Measurements from ENCODE around the gene RPL18. TPM values are rescaled to one million over a fixed set of nuclear protein-coding genes. Genes with fewer than 3 reads are reported as not detected.
A peak's percentile ranks its signal among the peaks of the same experiment; 100 is the strongest.

Gene RPL18
- polyA plus RNA-seq, 4 donors, result 2,041 to 3,184 (median 2,596) TPM

DNA sequence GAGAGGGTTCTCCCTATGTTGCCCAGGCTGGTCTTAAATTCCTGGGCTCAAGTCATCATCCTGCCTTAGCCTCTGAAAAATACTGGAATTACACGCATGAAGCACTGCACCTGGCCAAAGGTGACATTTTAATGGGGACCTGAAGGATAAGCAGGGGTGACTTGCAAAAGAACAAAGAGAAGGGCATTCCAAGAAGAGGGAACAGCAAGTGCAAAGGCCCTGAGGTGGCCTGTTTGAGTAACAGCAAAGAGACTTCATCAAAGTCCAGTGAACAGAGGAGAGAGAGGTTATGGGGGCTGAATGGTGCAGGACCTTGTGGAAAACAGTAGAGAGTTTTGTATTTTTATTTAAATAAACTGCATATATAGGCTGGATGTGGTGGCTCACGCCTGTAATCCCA is 22.9 kb upstream of the RPL18 start:
- Histone ChIP-seq H3K27me3 (ENCODE audit: control insufficient read depth in 3 of 3, insufficient read depth in 3 of 3, low read length in 3 of 3) (peaks cover 0 to 8% (median 0%) of the 10 kb centered on the region in 3 donors), H3K9me3 (ENCODE audit: control insufficient read depth in 2 of 2, insufficient read depth in 1 of 2, low read depth in 1 of 2, low read length in 1 of 2) (no peaks in the 10 kb centered on the region), H3K4me1 (ENCODE audit: control insufficient read depth in 3 of 3, insufficient read depth in 2 of 3, low read depth in 1 of 3, low read length in 2 of 3) (peaks cover 3 to 27% (median 5%) of the 10 kb centered on the region in 3 donors), H3K27ac (ENCODE audit: low read depth in 1 of 3, low read length in 2 of 3) (no peak overlapping the region), H3K4me3 (ENCODE audit: low read depth in 1 of 3, low read length in 3 of 3) (no peak overlapping the region), H3K36me3 (ENCODE audit: control insufficient read depth in 3 of 3, insufficient read depth in 2 of 3, low read depth in 1 of 3, low read length in 3 of 3) (no peaks in the 10 kb centered on the region)
- 86 to 89% (median 88%) methylated on average over 2 of the region's 2 CpGs for WGBS, 3 donors
- no peak for DNase-seq
- no peak for FAIRE-seq

DNA sequence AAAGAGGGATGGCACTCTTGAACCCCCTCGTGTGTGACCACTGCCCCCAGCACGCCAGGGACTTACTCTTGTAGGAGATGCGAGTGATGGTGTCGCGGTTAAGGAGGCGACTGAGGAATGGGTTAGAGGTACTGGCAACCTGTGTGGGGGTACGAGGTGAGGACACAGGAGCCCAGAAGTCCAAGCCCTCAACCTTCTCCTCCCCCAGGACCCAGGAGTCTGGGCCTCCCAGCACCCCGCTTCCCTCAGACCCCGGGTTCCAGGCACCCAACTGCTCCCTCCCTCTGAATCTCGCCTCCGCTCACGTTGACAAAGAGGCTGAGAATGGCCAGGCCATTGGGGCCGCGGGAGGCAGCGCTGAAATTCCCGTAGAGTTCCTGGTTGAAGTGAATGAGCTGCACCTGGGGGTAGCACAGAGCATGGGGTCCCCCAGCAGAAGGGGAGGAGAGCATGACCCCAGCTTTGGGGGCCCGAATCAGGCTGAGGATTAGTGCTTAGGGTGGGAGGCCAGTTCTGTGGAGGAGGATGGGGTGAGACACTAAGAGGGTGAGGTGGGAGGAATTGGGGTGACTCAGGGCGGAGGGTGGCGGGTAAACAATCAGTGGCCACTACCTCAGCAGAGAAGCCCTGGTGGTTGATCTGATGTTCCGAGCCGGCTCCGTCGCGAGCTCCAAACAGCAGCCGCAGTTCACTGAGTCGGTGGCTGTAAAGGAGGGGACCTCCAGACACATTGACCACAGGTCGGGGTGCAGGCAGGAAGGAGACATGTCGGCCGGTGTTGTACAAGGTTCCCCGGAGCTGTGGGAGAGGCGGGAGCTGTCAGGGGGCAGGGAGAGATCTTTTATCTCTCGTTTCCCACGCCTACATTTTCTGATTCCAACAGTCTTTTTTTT is 20.8 kb upstream of the RPL18 start:
- H3K4me1 ChIP-seq (ENCODE audit: control insufficient read depth in 3 of 3, insufficient read depth in 2 of 3, low read depth in 1 of 3, low read length in 2 of 3), result peaks cover 6 to 25% (median 7%) of the 10 kb centered on the region in 3 donors
- peaks cover 0 to 5% (median 0%) of the 10 kb centered on the region in 3 donors for H3K27me3 ChIP-seq (ENCODE audit: control insufficient read depth in 3 of 3, insufficient read depth in 3 of 3, low read length in 3 of 3)
- no peaks in the 10 kb centered on the region for H3K9me3 ChIP-seq (ENCODE audit: control insufficient read depth in 2 of 2, insufficient read depth in 1 of 2, low read depth in 1 of 2, low read length in 1 of 2)
- peak overlapping the region in 2 of 3 donors; percentile 12 to 16 for H3K4me3 ChIP-seq (ENCODE audit: low read depth in 1 of 3, low read length in 3 of 3)
- DNase-seq, result peak; percentile 51 to 64
- FAIRE-seq, result no peak
- H3K27ac ChIP-seq (ENCODE audit: low read depth in 1 of 3, low read length in 2 of 3), result peak overlapping the region in 2 of 3 donors; percentile 27 to 39
- H3K36me3 ChIP-seq (ENCODE audit: control insufficient read depth in 3 of 3, insufficient read depth in 2 of 3, low read depth in 1 of 3, low read length in 3 of 3), result no peaks in the 10 kb centered on the region
- 44 to 62% (median 51%) methylated on average over 33 of the region's 33 CpGs for WGBS, 3 donors

DNA sequence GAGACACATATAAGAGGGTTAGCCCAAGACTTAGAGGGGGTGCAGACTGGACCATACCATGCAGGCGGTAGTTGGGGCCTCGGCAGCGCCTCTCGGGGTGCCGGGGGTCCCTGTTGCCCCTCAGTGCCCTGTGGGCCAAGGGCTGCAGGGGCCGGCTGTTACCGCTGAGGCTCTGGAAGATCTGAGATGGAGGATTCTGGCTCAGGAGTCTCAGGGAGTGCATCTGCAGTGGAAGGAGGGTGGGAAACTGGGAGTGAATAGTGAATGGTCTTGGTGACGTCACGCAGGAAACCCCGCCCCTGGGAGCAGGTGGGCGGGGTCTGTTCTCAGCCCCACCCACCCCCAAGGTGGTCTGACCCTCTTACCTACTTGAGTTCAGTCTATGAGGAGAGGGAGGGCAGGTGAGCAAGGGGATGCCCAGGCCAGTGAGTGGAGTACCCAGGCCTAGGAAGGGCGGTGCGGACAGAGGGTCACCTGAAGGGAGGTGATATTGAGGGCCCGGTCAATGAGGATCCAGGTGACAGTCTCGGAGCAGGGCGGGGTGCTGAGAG is 19.9 kb upstream of the RPL18 start:
- peaks cover 7 to 32% (median 11%) of the 10 kb centered on the region in 3 donors for H3K4me1 ChIP-seq (ENCODE audit: control insufficient read depth in 3 of 3, insufficient read depth in 2 of 3, low read depth in 1 of 3, low read length in 2 of 3)
- H3K9me3 ChIP-seq (ENCODE audit: control insufficient read depth in 2 of 2, insufficient read depth in 1 of 2, low read depth in 1 of 2, low read length in 1 of 2), result no peaks in the 10 kb centered on the region
- peak in 1 of 2 donors; percentile 26 for DNase-seq
- H3K36me3 ChIP-seq (ENCODE audit: control insufficient read depth in 3 of 3, insufficient read depth in 2 of 3, low read depth in 1 of 3, low read length in 3 of 3), result no peaks in the 10 kb centered on the region
- H3K4me3 ChIP-seq (ENCODE audit: low read depth in 1 of 3, low read length in 3 of 3), result no peak overlapping the region
- H3K27me3 ChIP-seq (ENCODE audit: control insufficient read depth in 3 of 3, insufficient read depth in 3 of 3, low read length in 3 of 3), result peaks cover 0 to 5% (median 0%) of the 10 kb centered on the region in 3 donors
- 76 to 79% (median 78%) methylated on average over 15 to 16 of the region's 16 CpGs for WGBS, 3 donors
- H3K27ac ChIP-seq (ENCODE audit: low read depth in 1 of 3, low read length in 2 of 3), result peak overlapping the region; percentile 78 to 92 (median 86)
- no peak for FAIRE-seq

DNA sequence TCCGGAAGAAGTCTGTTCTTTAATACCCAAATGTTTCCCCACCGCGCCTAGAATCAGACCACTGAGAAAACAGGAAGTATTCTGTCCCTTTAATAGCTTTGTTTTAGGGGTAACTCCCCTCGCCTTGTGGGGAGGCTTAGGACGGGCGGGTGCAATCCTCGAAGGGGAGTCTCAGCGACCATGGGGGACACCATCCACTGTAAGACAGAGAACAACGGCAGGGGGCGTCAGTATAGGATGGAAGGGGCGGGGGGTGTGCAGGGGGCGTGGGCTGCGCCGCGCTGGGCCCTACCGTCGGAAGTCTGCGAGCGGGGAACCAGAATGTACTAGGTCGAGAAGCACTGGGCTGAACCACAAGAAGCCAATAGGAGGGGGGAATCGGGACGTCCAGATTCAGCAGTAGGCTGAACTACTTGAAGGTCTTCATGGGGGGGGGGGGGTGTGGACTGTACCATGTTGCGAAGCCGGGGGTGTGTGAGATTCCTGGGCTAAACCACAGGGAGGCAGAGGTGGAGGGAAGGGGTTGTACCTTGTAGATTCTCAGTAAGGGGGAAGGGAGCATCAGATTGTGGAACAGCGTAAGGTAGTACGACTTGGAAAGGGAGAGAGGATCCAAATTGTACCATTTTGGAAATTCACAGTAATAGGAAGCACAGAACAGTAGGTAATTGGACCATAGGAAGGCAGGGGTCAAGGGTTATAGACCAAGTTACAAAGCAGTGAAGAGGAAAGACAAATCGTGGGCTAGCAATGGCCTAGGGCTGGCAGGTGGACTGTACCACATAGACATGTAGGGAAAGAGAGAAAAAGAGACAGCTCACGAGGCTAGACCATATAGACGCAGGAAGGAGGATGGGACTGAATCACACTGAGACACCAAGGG is 19.2 kb upstream of the RPL18 start:
- Histone ChIP-seq H3K27ac (ENCODE audit: low read depth in 1 of 3, low read length in 2 of 3) (peak overlapping the region; percentile 78 to 92 (median 86)), H3K36me3 (ENCODE audit: control insufficient read depth in 3 of 3, insufficient read depth in 2 of 3, low read depth in 1 of 3, low read length in 3 of 3) (no peaks in the 10 kb centered on the region), H3K27me3 (ENCODE audit: control insufficient read depth in 3 of 3, insufficient read depth in 3 of 3, low read length in 3 of 3) (peaks cover 0 to 5% (median 0%) of the 10 kb centered on the region in 3 donors), H3K4me3 (ENCODE audit: low read depth in 1 of 3, low read length in 3 of 3) (peak overlapping the region in 2 of 3 donors; percentile 50 to 94), H3K9me3 (ENCODE audit: control insufficient read depth in 2 of 2, insufficient read depth in 1 of 2, low read depth in 1 of 2, low read length in 1 of 2) (no peaks in the 10 kb centered on the region), H3K4me1 (ENCODE audit: control insufficient read depth in 3 of 3, insufficient read depth in 2 of 3, low read depth in 1 of 3, low read length in 2 of 3) (peaks cover 7 to 39% (median 16%) of the 10 kb centered on the region in 3 donors)
- DNase-seq, result peak; percentile 90 to 93
- no peak for FAIRE-seq
- WGBS, 3 donors, result 5 to 9% (median 7%) methylated on average over 28 to 29 of the region's 29 CpGs

DNA sequence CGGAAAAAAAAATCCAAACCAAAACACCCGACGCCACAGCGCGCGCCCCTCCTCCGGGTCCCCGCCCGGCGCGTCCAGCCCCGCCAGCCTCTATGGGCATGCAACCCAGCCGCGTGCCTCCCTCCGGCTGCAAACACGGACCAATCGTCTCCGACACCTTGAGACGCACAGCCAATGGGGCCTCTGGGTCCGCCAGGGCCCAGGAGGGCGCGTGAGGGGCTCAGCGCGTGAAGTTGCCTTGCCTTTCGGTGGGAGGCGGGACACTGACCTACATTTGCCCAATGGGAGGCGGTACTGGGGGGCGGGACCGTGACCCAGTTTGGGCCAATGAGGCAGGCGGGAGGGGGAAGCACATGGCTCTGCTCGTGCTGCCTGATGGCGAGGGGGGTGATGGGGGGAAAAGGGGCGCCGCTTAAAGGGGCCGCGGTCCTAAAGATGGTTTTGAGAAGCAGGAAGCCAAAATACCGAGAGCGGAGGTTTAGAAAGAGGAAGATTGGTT is 18.5 kb upstream of the RPL18 start:
- Histone ChIP-seq H3K36me3 (ENCODE audit: control insufficient read depth in 3 of 3, insufficient read depth in 2 of 3, low read depth in 1 of 3, low read length in 3 of 3) (no peaks in the 10 kb centered on the region), H3K9me3 (ENCODE audit: control insufficient read depth in 2 of 2, insufficient read depth in 1 of 2, low read depth in 1 of 2, low read length in 1 of 2) (no peaks in the 10 kb centered on the region), H3K27me3 (ENCODE audit: control insufficient read depth in 3 of 3, insufficient read depth in 3 of 3, low read length in 3 of 3) (peaks cover 0 to 5% (median 0%) of the 10 kb centered on the region in 3 donors), H3K27ac (ENCODE audit: low read depth in 1 of 3, low read length in 2 of 3) (peak overlapping the region; percentile 78 to 92 (median 86)), H3K4me3 (ENCODE audit: low read depth in 1 of 3, low read length in 3 of 3) (peak overlapping the region in 2 of 3 donors; percentile 50 to 94), H3K4me1 (ENCODE audit: control insufficient read depth in 3 of 3, insufficient read depth in 2 of 3, low read depth in 1 of 3, low read length in 2 of 3) (peaks cover 7 to 46% (median 16%) of the 10 kb centered on the region in 3 donors)
- WGBS, 3 donors, result 0 to 1% (median 1%) methylated on average over 35 to 38 of the region's 38 CpGs
- DNase-seq (peak; percentile 99), FAIRE-seq (no peak)

DNA sequence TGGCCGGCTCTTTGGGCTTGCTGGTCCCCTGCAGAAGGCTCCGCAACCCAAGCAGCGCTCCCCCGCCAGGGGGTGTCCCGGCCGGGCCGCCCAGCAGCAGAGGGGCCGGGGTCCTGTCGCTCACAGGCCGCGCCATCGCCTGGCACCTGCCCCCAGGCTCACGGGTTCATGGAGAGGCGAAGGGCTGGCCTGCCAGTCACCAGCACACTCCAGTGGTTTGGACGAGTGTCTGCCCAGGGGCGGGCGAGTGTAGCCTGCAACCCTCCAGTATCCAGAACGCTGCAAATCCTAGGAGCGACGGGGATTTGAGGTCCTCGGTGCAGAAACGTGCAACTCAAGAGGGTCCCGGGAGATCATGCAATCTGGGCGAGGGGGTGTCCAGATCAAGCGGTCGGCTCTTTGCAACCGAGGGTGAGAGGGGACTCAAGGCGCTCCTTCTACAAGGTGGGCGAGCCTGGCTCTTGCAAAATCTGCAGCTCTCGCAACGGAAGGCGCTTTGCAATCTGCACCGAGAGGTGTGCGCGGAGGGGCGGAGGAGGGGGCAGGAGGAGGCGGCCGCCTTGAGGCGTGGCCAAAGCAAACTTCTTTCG is 18.0 kb upstream of the RPL18 start, which contains the start of gene DBP:
TSS of gene DBP (minus strand) at position 521 of the 590 bp plus-strand sequence. CDS start at position 136, 385 bp downstream.
- Histone ChIP-seq H3K36me3 (ENCODE audit: control insufficient read depth in 3 of 3, insufficient read depth in 2 of 3, low read depth in 1 of 3, low read length in 3 of 3) (peaks cover 0 to 3% (median 0%) of the 10 kb centered on the region in 3 donors), H3K27me3 (ENCODE audit: control insufficient read depth in 3 of 3, insufficient read depth in 3 of 3, low read length in 3 of 3) (peaks cover 0 to 5% (median 0%) of the 10 kb centered on the region in 3 donors), H3K4me3 (ENCODE audit: low read depth in 1 of 3, low read length in 3 of 3) (peak within 1 kb of the TSS; percentile 50 to 94 (median 67)), H3K27ac (ENCODE audit: low read depth in 1 of 3, low read length in 2 of 3) (peak within 1 kb of the TSS; percentile 78 to 92 (median 86)), H3K4me1 (ENCODE audit: control insufficient read depth in 3 of 3, insufficient read depth in 2 of 3, low read depth in 1 of 3, low read length in 2 of 3) (peaks cover 7 to 49% (median 16%) of the 10 kb centered on the region in 3 donors), H3K9me3 (ENCODE audit: control insufficient read depth in 2 of 2, insufficient read depth in 1 of 2, low read depth in 1 of 2, low read length in 1 of 2) (no peaks in the 10 kb centered on the region)
- 1% methylated on average over 32 to 40 of the region's 40 CpGs for WGBS, 3 donors
- no peak for FAIRE-seq
- peak in 1 of 2 donors; percentile 62 for DNase-seq

DNA sequence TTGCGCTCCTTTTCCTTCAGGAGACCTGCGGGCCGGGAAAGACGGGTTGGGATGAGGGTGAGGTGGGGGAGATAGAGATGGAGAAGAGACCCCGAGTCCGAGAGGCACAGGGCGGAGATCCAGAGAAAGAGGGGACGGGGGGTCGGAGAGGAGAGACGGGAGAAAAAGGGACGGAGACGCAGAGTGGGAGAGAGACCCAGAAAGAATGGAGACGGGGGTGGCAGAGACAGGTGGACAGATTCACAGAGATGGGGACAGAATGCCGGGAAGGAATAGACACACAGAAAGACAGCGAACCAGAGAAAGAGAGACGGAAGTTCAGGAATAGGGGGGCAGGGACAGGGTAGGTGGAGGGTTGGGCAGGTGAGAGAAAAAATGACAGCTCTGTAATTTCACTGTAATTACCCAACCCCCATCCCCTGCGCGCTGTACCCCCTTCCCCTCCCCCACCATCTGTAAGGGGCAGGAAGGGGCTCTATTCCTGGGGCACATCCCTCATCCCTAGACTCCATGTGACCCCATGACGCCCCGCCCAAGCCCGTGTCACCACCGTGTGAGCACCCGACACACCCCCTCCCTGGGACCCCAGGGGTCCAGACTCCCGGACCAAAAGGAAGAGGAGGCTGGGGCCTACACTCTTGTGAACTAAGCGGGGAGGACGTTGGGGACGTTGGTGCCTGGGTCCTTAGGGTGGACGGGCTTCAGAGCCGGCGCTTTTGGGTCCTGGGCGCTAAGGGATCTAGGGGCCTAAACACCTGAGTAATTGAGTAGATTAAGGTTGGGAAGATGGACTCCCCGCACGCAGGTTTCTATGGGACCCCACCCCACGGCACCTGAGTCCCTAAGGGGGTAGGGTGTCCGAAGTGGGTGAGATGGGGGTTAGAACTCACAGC is 17.2 kb upstream of the RPL18 start:
- WGBS, 3 donors, result 0 to 2% (median 1%) methylated on average over 33 to 35 of the region's 35 CpGs

More for the DNA sequence above, 17.2 kb upstream of the RPL18 start:
- FAIRE-seq (no peak), DNase-seq (peak; percentile 48 to 63)
- peak overlapping the region; percentile 50 to 94 (median 67) for H3K4me3 ChIP-seq (ENCODE audit: low read depth in 1 of 3, low read length in 3 of 3)
- H3K27ac ChIP-seq (ENCODE audit: low read depth in 1 of 3, low read length in 2 of 3), result peak overlapping the region; percentile 78 to 92 (median 86)
- peaks cover 0 to 5% (median 0%) of the 10 kb centered on the region in 3 donors for H3K27me3 ChIP-seq (ENCODE audit: control insufficient read depth in 3 of 3, insufficient read depth in 3 of 3, low read length in 3 of 3)
- peaks cover 7 to 54% (median 16%) of the 10 kb centered on the region in 3 donors for H3K4me1 ChIP-seq (ENCODE audit: control insufficient read depth in 3 of 3, insufficient read depth in 2 of 3, low read depth in 1 of 3, low read length in 2 of 3)
- H3K36me3 ChIP-seq (ENCODE audit: control insufficient read depth in 3 of 3, insufficient read depth in 2 of 3, low read depth in 1 of 3, low read length in 3 of 3), result peaks cover 0 to 5% (median 0%) of the 10 kb centered on the region in 3 donors
- H3K9me3 ChIP-seq (ENCODE audit: control insufficient read depth in 2 of 2, insufficient read depth in 1 of 2, low read depth in 1 of 2, low read length in 1 of 2), result no peaks in the 10 kb centered on the region

Measured in small intestine (tissue), 7 donors.